MM.1S (cell line): ENCODE results near the gene DPYSL5.

ENCODE experiments used
- EZH2 ChIP-seq: fragments of 300-600 bp; sonication (generic); optimal IDR thresholded peaks from 2 replicates; pipeline ENCODE3; 2017; ENCODE audit warnings: low read depth, mild to moderate bottlenecking, antibody characterized with exemption, low read length, mixed read lengths
- TF ChIP-seq, protein P1 (sequence below): fragments of 300-600 bp; sonication (generic); IDR thresholded peaks from 2 replicates; pipeline ENCODE4 v1.5.1; 2016; ENCODE audit warnings: antibody characterized with exemption, low read length, mixed read lengths

DNA sequence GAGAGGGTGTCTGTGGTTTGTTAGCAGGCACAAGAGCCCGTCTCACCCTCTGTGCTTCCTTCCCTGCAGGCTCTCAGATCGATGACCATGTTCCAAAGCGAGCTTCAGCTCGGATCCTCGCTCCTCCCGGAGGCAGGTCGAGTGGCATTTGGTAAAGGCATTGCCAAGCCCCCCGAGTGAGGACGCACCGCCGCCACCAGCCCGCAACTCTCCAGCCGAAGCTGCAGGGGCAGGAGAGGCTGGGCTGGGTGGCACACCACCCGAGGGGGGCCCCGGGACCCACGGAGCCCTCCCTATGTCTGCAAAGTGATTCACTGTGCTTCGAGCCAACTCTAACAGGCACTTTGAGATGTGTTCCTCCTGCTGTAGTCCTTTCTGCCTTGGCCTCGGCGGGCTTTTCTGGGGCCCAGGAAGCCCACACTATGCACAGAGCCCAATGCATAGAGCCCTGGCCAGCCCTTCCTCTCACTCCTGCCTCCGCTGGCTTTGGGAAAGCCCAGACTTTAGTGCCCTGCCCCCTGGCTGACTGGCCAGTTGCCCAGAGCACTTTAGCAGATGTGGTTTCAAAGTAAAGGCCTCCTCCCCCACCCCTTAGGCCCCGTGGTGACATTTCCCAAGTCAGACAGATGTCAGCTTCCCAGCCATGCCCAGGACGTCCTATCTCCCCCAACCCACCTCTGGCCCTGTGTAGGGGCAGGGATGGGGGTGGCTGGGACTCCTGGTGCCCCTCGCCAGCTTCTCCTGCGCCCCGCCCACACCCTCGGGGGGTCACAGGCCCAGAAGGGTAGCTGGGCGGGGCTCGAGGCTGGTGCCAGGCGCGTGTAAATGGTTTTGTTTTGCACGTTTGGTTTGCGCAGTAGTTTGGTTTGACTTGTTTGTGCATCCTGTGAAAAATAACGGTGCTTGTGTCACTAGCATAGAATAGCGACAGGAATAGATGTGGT is 99.2 kb downstream of the DPYSL5 start:
- TF ChIP-seq, protein P1, sequence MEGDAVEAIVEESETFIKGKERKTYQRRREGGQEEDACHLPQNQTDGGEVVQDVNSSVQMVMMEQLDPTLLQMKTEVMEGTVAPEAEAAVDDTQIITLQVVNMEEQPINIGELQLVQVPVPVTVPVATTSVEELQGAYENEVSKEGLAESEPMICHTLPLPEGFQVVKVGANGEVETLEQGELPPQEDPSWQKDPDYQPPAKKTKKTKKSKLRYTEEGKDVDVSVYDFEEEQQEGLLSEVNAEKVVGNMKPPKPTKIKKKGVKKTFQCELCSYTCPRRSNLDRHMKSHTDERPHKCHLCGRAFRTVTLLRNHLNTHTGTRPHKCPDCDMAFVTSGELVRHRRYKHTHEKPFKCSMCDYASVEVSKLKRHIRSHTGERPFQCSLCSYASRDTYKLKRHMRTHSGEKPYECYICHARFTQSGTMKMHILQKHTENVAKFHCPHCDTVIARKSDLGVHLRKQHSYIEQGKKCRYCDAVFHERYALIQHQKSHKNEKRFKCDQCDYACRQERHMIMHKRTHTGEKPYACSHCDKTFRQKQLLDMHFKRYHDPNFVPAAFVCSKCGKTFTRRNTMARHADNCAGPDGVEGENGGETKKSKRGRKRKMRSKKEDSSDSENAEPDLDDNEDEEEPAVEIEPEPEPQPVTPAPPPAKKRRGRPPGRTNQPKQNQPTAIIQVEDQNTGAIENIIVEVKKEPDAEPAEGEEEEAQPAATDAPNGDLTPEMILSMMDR: no peak
- TF ChIP-seq EZH2: no peak
